Suprapubic skin (tissue), 4 donors: ENCODE results near the gene CCDC106. TPM values are rescaled to one million over a fixed set of nuclear protein-coding genes. Genes with fewer than 3 reads are reported as not detected.

ENCODE experiments used
- DNase-seq, 2 donors: peaks; one replicate each; pipeline ENCODE4 v3.0.0-alpha.2; 2019; ENCODE audit warnings: low spot score in 2 of 2
- H3K27ac ChIP-seq: fragments of 200-600 bp; sonication (generic); one replicate; pipeline ENCODE4 v1.5.1; 2019
- H3K27me3 ChIP-seq: fragments of 200-600 bp; sonication (generic); one replicate; pipeline ENCODE4 v1.5.1; 2019
- H3K36me3 ChIP-seq: fragments of 200-600 bp; sonication (generic); one replicate; pipeline ENCODE4 v1.5.1; 2019
- H3K4me1 ChIP-seq: fragments of 200-600 bp; sonication (generic); one replicate; pipeline ENCODE4 v1.5.1; 2019
- H3K4me3 ChIP-seq: fragments of 200-600 bp; sonication (generic); one replicate; pipeline ENCODE4 v1.5.1; 2019; ENCODE audit warnings: mild to moderate bottlenecking
- H3K9me3 ChIP-seq: fragments of 200-600 bp; sonication (generic); one replicate; pipeline ENCODE4 v1.5.1; 2019
- EP300 ChIP-seq: sonication (generic); formaldehyde crosslinking; IDR thresholded peaks from one replicate; pipeline ENCODE4 v1.6.1; 2017; ENCODE audit warnings: antibody characterized with exemption
- POLR2A ChIP-seq, 2 donors: fragments of 450-650 bp; IDR thresholded peaks; one replicate each; pipeline ENCODE4 v1.6.1; 2017; ENCODE audit warnings: antibody characterized with exemption in 2 of 2, mild to moderate bottlenecking in 2 of 2, moderate library complexity in 2 of 2
- POLR2AphosphoS5 ChIP-seq, 3 donors: sonication (generic); formaldehyde crosslinking; IDR thresholded peaks; one replicate each; pipeline ENCODE4 v1.6.1; 2017; ENCODE audit warnings: antibody characterized with exemption in 3 of 3
- WGBS: methylation state at CpG from one replicate; pipeline ENCODE4 v1.1.5; 2018; 5-methylcytosine and 5-hydroxymethylcytosine counted together
- total RNA-seq, 4 donors: library from RNA; depleted of rRNA; stranded (reverse); fragments of >200 nt; gene quantifications; one replicate each; pipeline ENCODE4 v1.1.0, GENCODE V29; 2016
- TF ChIP-seq, protein P1 (sequence below), 2 donors: fragments of 200-600 bp in 1 of 2; fragments of 450-650 bp in 1 of 2; sonication (generic) in 1 of 2; IDR thresholded peaks; one replicate each; pipeline ENCODE4 v1.5.1; 2016 to 2019; ENCODE audit warnings: antibody characterized with exemption in 2 of 2, mild to moderate bottlenecking in 1 of 2, moderate library complexity in 1 of 2

CCDC106 gene
- total RNA-seq, result 10 to 100 TPM in 1 of 4 donors, 1 to 10 TPM in 3; 6.2 to 18.3 (median 8.5) TPM

DNA sequence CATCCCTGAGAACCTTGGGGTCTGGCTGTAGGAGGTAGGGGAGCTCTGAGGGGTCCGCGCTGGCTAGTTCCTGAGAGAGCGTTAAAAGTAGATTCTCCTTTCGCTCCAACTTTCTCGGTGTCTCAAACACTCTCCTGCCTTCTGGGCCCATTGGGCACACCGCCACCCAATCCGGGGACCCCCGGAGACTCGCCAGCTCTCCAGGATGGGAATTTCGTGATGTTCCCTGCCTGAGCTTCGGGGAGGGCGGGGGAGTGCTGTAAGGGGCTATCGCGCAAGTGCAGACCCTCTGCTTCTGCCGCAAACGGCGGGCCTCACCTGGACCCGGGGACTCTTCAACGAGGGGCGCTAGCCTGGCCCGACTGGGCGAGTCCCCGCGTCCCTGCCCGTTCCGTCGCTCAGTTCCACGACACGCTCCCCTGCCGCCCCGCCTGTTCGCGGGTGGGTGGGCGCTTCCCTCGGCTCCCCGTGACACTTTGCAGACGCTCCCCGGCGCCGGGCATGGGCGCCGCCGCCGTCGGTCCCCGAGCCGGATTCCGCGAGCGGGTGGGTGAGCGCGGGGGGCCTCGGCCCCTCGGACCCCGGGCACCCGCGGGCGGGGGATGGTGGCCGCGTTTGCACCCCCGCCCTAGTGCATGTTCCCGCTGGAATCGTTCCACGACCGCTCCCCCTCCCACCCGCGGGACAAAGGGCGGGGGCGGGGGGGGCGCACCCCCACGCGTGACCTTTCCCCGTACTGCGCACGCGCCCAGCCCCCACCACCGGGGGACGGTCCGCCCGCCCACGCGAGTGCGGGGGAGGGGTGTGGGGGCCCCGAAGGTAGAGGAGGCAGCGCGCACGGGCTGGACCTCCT lies at the start of gene CCDC106:
TSS of gene CCDC106 (plus strand) at position 481 of the 853 bp plus-strand sequence. CDS start 835 bp downstream, outside the sequence.
- Histone ChIP-seq H3K4me3 (peak within 1 kb of the TSS; percentile 90), H3K4me1 (peaks cover 49% of the 10 kb centered on the region), H3K36me3 (peaks cover 13% of the 10 kb centered on the region), H3K9me3 (no peaks in the 10 kb centered on the region), H3K27ac (peak within 1 kb of the TSS; percentile 82), H3K27me3 (no peaks in the 10 kb centered on the region)
- 1% methylated on average over 55 of the region's 87 CpGs for WGBS
- no peak for TF ChIP-seq POLR2A (IDR thresholded peaks at IDR 0.05)
- TF ChIP-seq, protein P1, sequence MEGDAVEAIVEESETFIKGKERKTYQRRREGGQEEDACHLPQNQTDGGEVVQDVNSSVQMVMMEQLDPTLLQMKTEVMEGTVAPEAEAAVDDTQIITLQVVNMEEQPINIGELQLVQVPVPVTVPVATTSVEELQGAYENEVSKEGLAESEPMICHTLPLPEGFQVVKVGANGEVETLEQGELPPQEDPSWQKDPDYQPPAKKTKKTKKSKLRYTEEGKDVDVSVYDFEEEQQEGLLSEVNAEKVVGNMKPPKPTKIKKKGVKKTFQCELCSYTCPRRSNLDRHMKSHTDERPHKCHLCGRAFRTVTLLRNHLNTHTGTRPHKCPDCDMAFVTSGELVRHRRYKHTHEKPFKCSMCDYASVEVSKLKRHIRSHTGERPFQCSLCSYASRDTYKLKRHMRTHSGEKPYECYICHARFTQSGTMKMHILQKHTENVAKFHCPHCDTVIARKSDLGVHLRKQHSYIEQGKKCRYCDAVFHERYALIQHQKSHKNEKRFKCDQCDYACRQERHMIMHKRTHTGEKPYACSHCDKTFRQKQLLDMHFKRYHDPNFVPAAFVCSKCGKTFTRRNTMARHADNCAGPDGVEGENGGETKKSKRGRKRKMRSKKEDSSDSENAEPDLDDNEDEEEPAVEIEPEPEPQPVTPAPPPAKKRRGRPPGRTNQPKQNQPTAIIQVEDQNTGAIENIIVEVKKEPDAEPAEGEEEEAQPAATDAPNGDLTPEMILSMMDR (IDR thresholded peaks at IDR 0.05), result no peak
- no peak for TF ChIP-seq POLR2AphosphoS5 (IDR thresholded peaks at IDR 0.05)
- peak in 1 of 2 donors; percentile 72 for DNase-seq

DNA sequence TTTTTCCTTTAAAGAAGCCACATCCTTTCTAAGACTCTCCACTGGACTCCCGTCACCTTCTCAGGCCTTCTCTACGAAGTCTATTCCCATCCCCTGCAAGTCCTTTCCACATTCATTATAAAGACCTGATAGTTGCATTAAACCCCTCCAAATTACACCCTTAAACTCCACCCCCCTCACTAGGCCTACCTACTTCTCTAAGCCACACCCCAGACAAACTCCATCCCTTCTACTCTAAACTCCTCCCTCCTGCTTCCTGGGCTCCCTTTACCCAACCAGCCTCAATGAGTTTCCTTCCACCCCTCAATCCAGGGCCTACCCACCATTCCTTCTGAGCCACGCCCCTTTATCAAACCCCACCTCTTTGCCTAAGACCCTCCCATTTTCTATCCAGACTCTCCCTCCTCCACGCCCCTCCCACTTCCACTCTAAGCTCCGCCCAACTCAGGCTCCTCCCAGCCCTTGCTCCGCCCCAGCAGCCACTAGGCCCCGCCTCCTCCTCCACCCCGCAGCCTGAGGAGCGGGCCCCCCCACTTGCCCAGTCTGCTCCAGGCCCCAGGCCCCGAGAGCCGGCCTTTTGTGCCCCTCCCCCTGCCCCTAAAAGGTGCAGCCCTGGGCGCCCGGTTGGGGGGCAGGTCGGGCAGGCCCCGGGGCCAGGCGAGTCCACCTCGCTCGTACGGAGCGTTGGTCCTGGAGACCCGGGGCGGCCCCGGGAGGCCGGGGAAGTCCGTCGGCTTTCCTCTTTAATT lies 49.1 kb upstream of the CCDC106 start:
- Histone ChIP-seq H3K27me3 (no peaks in the 10 kb centered on the region), H3K27ac (peak overlapping the region; percentile 98), H3K9me3 (no peaks in the 10 kb centered on the region), H3K36me3 (peaks cover 37% of the 10 kb centered on the region), H3K4me1 (peaks cover 27% of the 10 kb centered on the region), H3K4me3 (peak overlapping the region; percentile 93)
- TF ChIP-seq POLR2AphosphoS5 (IDR thresholded peaks at IDR 0.05), result peak in 2 of 3 donors; percentile 8 to 29
- TF ChIP-seq POLR2A (IDR thresholded peaks at IDR 0.05), result no peak
- WGBS, result 8% methylated on average over 20 of the region's 26 CpGs
- DNase-seq, result peak; percentile 94 to 97

DNA sequence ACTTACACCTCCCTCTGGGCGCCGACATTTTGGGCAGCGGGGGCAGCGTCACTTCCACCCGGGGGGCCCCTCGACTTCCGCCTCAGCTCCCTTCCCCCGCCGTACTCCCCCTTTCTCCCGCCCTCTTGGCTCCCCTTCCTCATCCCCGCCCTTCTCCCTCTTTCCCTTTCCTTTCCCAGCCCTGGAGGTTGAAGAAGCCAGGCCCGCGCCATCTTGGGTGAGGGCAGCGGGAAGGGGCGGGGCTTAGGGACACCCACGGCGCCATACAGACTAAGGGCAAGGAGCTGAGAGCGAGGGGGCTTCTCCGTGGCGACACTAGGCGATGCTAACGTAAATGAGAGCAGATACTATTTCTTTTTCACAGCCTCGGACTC lies 48.6 kb upstream of the CCDC106 start, which contains the start of gene FIZ1:
TSS of gene FIZ1 (minus strand) at position 50 of the 374 bp plus-strand sequence. CDS start 1,652 bp downstream, outside the sequence.
- no peaks in the 10 kb centered on the region for H3K27me3 ChIP-seq
- peaks cover 37% of the 10 kb centered on the region for H3K36me3 ChIP-seq
- H3K4me3 ChIP-seq, result peak within 1 kb of the TSS; percentile 93
- TF ChIP-seq POLR2AphosphoS5 (IDR thresholded peaks at IDR 0.05) (peak in 1 of 3 donors; percentile 1), POLR2A (IDR thresholded peaks at IDR 0.05) (no peak)
- peak; percentile 100 for DNase-seq
- WGBS, result under 1% methylated on average over 23 of the region's 23 CpGs
- H3K4me1 ChIP-seq, result peaks cover 32% of the 10 kb centered on the region
- peak within 1 kb of the TSS; percentile 98 for H3K27ac ChIP-seq
- H3K9me3 ChIP-seq, result no peaks in the 10 kb centered on the region

DNA sequence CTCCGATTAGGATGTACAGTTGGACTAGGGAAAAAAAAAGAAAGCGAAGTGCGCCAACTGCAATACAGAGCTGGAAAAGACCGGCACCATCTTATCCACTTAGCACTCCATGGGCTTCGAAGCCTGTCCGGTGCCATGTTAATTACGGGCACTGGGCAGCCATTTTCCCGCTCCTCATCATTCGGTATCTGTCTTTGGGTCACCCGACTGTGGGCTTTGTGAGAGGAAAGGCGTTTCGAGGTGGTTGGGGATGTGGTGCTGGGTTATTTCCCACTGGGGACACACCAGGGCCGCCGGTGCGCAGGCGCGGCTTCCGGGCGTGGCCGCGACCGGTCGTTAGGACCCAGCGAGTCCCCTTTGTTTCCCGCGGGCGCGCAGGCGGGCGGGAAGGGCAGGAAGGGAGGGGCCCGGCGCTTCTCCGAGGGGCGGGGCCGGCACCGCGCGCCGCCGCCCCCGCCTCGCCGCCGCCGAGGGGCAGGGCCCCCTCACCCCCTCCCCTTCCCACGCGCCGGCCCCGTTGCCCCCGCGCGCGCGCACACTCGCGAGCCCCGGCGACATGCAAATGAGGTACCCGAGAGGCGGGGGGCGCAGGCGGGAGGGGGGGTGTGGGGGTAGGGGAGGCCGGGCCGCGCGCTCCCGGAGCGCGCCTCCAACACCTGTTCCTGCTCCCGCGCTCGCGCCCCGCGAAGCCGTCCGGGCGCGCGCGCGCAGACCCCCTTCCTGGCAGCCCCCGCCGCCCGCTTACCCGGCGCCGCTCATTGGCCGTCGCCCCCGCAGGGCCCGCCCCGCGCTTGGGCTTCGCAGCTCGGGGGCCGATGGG lies 48.0 kb upstream of the CCDC106 start, which contains the start of gene ZNF524:
TSS of gene ZNF524 (plus strand) at position 447 of the 820 bp plus-strand sequence. CDS start 1,825 bp downstream, outside the sequence.
- peak within 1 kb of the TSS; percentile 98 for H3K27ac ChIP-seq
- peaks cover 38% of the 10 kb centered on the region for H3K4me1 ChIP-seq
- peaks cover 34% of the 10 kb centered on the region for H3K36me3 ChIP-seq
- no peaks in the 10 kb centered on the region for H3K9me3 ChIP-seq
- WGBS, result 0% methylated on average over 7 of the region's 97 CpGs
- peak; percentile 89 to 91 for DNase-seq
- peak within 1 kb of the TSS; percentile 93 for H3K4me3 ChIP-seq
- no peaks in the 10 kb centered on the region for H3K27me3 ChIP-seq
- TF ChIP-seq EP300 (no peak), POLR2AphosphoS5 (IDR thresholded peaks at IDR 0.05) (peak in 1 of 3 donors; percentile 71), POLR2A (IDR thresholded peaks at IDR 0.05) (no peak)
- TF ChIP-seq, protein P1 (IDR thresholded peaks at IDR 0.05), result no peak

DNA sequence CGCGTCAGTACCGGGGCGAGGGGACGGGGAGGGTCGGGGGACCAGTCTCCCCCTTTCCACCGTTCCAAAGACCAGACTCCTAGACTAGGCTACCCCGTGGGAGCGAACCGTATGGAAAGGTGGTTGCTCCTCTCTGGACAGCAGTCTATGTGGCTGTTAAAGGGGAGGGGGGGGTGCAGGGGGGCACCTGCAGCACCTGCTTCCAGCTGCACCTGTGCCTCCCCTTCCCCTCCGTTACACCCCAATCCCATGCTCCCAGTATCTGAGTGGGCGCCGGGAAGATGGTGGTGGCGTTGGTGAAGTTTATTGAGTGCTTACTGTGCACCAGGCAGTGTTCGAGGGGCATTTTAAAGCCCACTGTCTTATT lies 47.4 kb upstream of the CCDC106 start:
- peaks cover 39% of the 10 kb centered on the region for H3K4me1 ChIP-seq
- TF ChIP-seq, protein P1 (IDR thresholded peaks at IDR 0.05), result no peak
- no peak for TF ChIP-seq EP300
- no peak for TF ChIP-seq POLR2AphosphoS5 (IDR thresholded peaks at IDR 0.05)
- TF ChIP-seq POLR2A (IDR thresholded peaks at IDR 0.05), result no peak
- 5% methylated on average over 5 of the region's 15 CpGs for WGBS
- H3K27ac ChIP-seq, result peak overlapping the region; percentile 98
- H3K4me3 ChIP-seq, result peak overlapping the region; percentile 93
- H3K27me3 ChIP-seq, result no peaks in the 10 kb centered on the region
- H3K9me3 ChIP-seq, result no peaks in the 10 kb centered on the region
- DNase-seq, result no peak
- peaks cover 28% of the 10 kb centered on the region for H3K36me3 ChIP-seq
